PC-3 (cell line): Measurements from ENCODE around the gene SYNGR3. TPM values are rescaled to one million over a fixed set of nuclear protein-coding genes. Genes with fewer than 3 reads are reported as not detected.

Source experiments
- ATAC-seq: fragments of 200-7000 bp; cut with Tn5 transposase; 2 replicates; pipeline ENCODE4 v1.9.1; 2020; ENCODE audit warnings: mild to moderate bottlenecking, moderate library complexity
- BruUV-seq: library from RNA; stranded (reverse); fragments of 400-500 nt; replicated peaks from 2 replicates; lab custom pipeline; 2021; lab: Mats Ljungman, UMichigan
- CTCF ChIA-PET: fragments of 300-600 bp; sonication (Branson Sonifier 250); formaldehyde crosslinking; loops from one replicate; lab custom pipeline; 2022; ENCODE audit warnings: antibody characterized with exemption; lab: Charles Lee
- POLR2A ChIA-PET: fragments of 300-600 bp; sonication (Branson Sonifier 250); formaldehyde crosslinking; loops from one replicate; lab custom pipeline; 2022; ENCODE audit warnings: antibody characterized with exemption; ENCODE audit not compliant: unreplicated experiment; lab: Charles Lee
- DNase-seq: peaks from one replicate; pipeline ENCODE4 v3.0.0-alpha.2; 2015
- H2AFZ ChIP-seq: fragments of 300-600 bp; sonication (generic); 2 replicates; pipeline ENCODE4 v1.6.0; 2016; ENCODE audit warnings: antibody characterized with exemption, low read length
- H3F3A ChIP-seq: fragments of 300-600 bp; sonication (generic); one replicate; pipeline ENCODE4 v1.6.0; 2017; ENCODE audit warnings: antibody characterized with exemption, low read length, control low read depth, mild to moderate bottlenecking; ENCODE audit not compliant: unreplicated experiment
- H3K27ac ChIP-seq: fragments of 300-600 bp; sonication (generic); 2 replicates; pipeline ENCODE4 v1.5.1; 2016; ENCODE audit warnings: mild to moderate bottlenecking, low read length
- H3K27me3 ChIP-seq: fragments of 300-600 bp; sonication (generic); 2 replicates; pipeline ENCODE4 v1.6.1; 2016; ENCODE audit warnings: low read length, mixed read lengths
- H3K36me3 ChIP-seq: fragments of 300-600 bp; sonication (generic); 2 replicates; pipeline ENCODE4 v1.6.1; 2016; ENCODE audit warnings: low read depth, mixed run types, low read length, mixed read lengths
- H3K4me1 ChIP-seq: fragments of 300-600 bp; sonication (generic); 2 replicates; pipeline ENCODE4 v1.5.1; 2016; ENCODE audit warnings: low read length; ENCODE audit not compliant: insufficient read depth
- H3K4me2 ChIP-seq: fragments of 300-600 bp; sonication (generic); 2 replicates; pipeline ENCODE4 v1.6.0; 2016; ENCODE audit warnings: low read length
- H3K4me3 ChIP-seq: fragments of 300-600 bp; sonication (generic); 2 replicates; pipeline ENCODE4 v1.5.1; 2016; ENCODE audit warnings: mild to moderate bottlenecking, low read length, mixed read lengths
- H3K79me2 ChIP-seq: fragments of 300-600 bp; sonication (generic); 2 replicates; pipeline ENCODE4 v1.6.1; 2017; ENCODE audit warnings: low read length, mixed read lengths
- H3K9ac ChIP-seq: fragments of 300-600 bp; sonication (generic); 2 replicates; pipeline ENCODE4 v1.6.0; 2016; ENCODE audit warnings: mild to moderate bottlenecking, low read length
- H3K9me2 ChIP-seq: fragments of 300-600 bp; sonication (generic); replicated peaks from 2 replicates; pipeline ENCODE4 v1.6.1; 2016; ENCODE audit warnings: mixed run types, low read length, mixed read lengths
- H3K9me3 ChIP-seq: fragments of 300-600 bp; sonication (generic); 2 replicates; pipeline ENCODE4 v1.6.1; 2016; ENCODE audit warnings: low read length, mixed read lengths
- H4K20me1 ChIP-seq: fragments of 300-600 bp; sonication (generic); 2 replicates; pipeline ENCODE4 v1.6.1; 2016; ENCODE audit warnings: low read length, mixed read lengths
- EZH2 ChIP-seq: fragments of 300-600 bp; sonication (generic); IDR thresholded peaks from one replicate; pipeline ENCODE4 v1.6.1; 2017; ENCODE audit warnings: antibody characterized with exemption, mild to moderate bottlenecking, low read length; ENCODE audit not compliant: unreplicated experiment
- EZH2phosphoT487 ChIP-seq: fragments of 300-600 bp; sonication (generic); IDR thresholded peaks from 2 replicates; pipeline ENCODE4 v1.6.1; 2018; ENCODE audit warnings: mild to moderate bottlenecking, antibody characterized with exemption, low read length, borderline replicate concordance
- intact Hi-C: fragments of 100-400 bp; cut with micrococcal nuclease; formaldehyde crosslinking; loops from 2 replicates; pipeline ENCODE4 v1.9.0; 2023
- total RNA-seq: library from RNA; depleted of rRNA; stranded (reverse); fragments of >200 nt; gene quantifications from 2 replicates; pipeline ENCODE4 v1.2.3, GENCODE V29; 2014
- TF ChIP-seq, protein P1 (sequence below): fragments of 300-600 bp; sonication (generic); conservative IDR thresholded peaks from 2 replicates; pipeline ENCODE4 v1.5.1; 2017; ENCODE audit warnings: antibody characterized with exemption, low read depth, mild to moderate bottlenecking, low read length

SYNGR3 gene
- total RNA-seq, 1 experiment from 2014 or later: 1.5 TPM

GRCh38 chr16:1985466-1986150, 4.2 kb upstream of the SYNGR3 start:
- CTCF ChIA-PET: interaction anchor here (0.5 to 1.0 kb wide), 2 partner anchors 18 to 155 kb away, joined by 3 read pairs; no protein-coding TSS in a partner anchor
- intact Hi-C loops: no loop called here
- Histone ChIP-seq H3K36me3 (no peaks in the 10 kb centered on the region; the same call in 1 of the 2 replicates), H3K4me3 (peak overlapping the region; percentile 90), H2AFZ (no peak overlapping the region), H4K20me1 (no peaks in the 10 kb centered on the region), H3K9me3 (no peaks in the 10 kb centered on the region), H3K4me2 (peak overlapping the region; percentile 95), H3K79me2 (peaks cover 19% of the 10 kb centered on the region), H3K27me3 (no peaks in the 10 kb centered on the region), H3K4me1 (peaks cover 29% of the 10 kb centered on the region), H3F3A (peaks cover 3% of the 10 kb centered on the region), H3K27ac (no peak overlapping the region), H3K9me2 (no peaks in the 10 kb centered on the region), H3K9ac (peak overlapping the region; percentile 85; the same call in 1 of the 2 replicates)
- POLR2A ChIA-PET: interaction anchor here (0.6 kb wide), 1 partner anchor 29 kb away, joined by 5 read pairs; no protein-coding TSS in a partner anchor
- ATAC-seq (peak; percentile 13), DNase-seq (peak; percentile 44)
- no peak for TF ChIP-seq EZH2
- no peak for TF ChIP-seq EZH2phosphoT487
- TF ChIP-seq, protein P1, sequence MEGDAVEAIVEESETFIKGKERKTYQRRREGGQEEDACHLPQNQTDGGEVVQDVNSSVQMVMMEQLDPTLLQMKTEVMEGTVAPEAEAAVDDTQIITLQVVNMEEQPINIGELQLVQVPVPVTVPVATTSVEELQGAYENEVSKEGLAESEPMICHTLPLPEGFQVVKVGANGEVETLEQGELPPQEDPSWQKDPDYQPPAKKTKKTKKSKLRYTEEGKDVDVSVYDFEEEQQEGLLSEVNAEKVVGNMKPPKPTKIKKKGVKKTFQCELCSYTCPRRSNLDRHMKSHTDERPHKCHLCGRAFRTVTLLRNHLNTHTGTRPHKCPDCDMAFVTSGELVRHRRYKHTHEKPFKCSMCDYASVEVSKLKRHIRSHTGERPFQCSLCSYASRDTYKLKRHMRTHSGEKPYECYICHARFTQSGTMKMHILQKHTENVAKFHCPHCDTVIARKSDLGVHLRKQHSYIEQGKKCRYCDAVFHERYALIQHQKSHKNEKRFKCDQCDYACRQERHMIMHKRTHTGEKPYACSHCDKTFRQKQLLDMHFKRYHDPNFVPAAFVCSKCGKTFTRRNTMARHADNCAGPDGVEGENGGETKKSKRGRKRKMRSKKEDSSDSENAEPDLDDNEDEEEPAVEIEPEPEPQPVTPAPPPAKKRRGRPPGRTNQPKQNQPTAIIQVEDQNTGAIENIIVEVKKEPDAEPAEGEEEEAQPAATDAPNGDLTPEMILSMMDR: no peak
- no TSS peak for BruUV-seq

- Histone ChIP-seq H4K20me1 (no peaks in the 10 kb centered on the region), H3K4me2 (no peak overlapping the region), H2AFZ (no peak overlapping the region), H3K9me3 (no peaks in the 10 kb centered on the region), H3K9me2 (no peaks in the 10 kb centered on the region), H3K27ac (no peak overlapping the region), H3K9ac (no peak overlapping the region), H3K36me3 (no peaks in the 10 kb centered on the region; the same call in 1 of the 2 replicates), H3K79me2 (peaks cover 19% of the 10 kb centered on the region), H3K4me1 (peaks cover 21% of the 10 kb centered on the region), H3F3A (peaks cover 3% of the 10 kb centered on the region), H3K27me3 (no peaks in the 10 kb centered on the region), H3K4me3 (no peak overlapping the region)
- intact Hi-C loops: no loop called here
- DNase-seq: no peak
- TF ChIP-seq, protein P1: no peak
- TF ChIP-seq EZH2: no peak
- no peak for TF ChIP-seq EZH2phosphoT487
- ChIA-PET CTCF (no interaction called here), POLR2A (no interaction called here)
- no TSS peak for BruUV-seq
- ATAC-seq: no peak
Measured at GRCh38 chr16:1987198-1987597, 2.6 kb upstream of the SYNGR3 start.

DNA sequence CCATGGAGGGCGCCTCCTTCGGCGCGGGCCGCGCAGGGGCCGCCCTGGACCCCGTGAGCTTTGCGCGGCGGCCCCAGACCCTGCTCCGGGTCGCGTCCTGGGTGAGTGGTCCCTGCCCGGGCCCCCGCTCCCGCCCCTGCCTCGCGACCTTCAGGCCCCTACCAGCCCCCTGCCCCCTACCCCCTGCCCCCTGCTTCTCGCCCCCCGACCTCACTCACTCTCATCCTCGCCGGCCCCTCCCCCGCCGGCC, 256 bp downstream of the SYNGR3 start:
- no peak for ATAC-seq
- no peaks in the 10 kb centered on the region for H3K9me3 ChIP-seq
- no peak overlapping the region for H2AFZ ChIP-seq
- BruUV-seq: no TSS peak
- no peak for TF ChIP-seq EZH2
- TF ChIP-seq, protein P1: no peak
- TF ChIP-seq EZH2phosphoT487: no peak
- H3F3A ChIP-seq: no peaks in the 10 kb centered on the region
- H3K4me3 ChIP-seq: peak overlapping the region; percentile 52; the same call in 1 of the 2 replicates
- H3K9ac ChIP-seq: no peak overlapping the region
- H3K4me1 ChIP-seq: peaks cover 14% of the 10 kb centered on the region
- H3K4me2 ChIP-seq: peak overlapping the region; percentile 65; the same call in 1 of the 2 replicates
- DNase-seq: no peak
- H3K79me2 ChIP-seq: peaks cover 11% of the 10 kb centered on the region
- H3K9me2 ChIP-seq: no peaks in the 10 kb centered on the region
- intact Hi-C loops: no loop called here
- ChIA-PET CTCF (interaction anchor here (0.6 kb wide), 1 partner anchor 151 kb away, joined by 3 read pairs; no protein-coding TSS in a partner anchor), POLR2A (no interaction called here)
- no peak overlapping the region for H3K27ac ChIP-seq
- no peaks in the 10 kb centered on the region for H3K27me3 ChIP-seq
- no peaks in the 10 kb centered on the region; the same call in 1 of the 2 replicates for H3K36me3 ChIP-seq
- H4K20me1 ChIP-seq: no peaks in the 10 kb centered on the region
